ENCODE data around the gene ANO2.

ANO2 gene

DNA sequence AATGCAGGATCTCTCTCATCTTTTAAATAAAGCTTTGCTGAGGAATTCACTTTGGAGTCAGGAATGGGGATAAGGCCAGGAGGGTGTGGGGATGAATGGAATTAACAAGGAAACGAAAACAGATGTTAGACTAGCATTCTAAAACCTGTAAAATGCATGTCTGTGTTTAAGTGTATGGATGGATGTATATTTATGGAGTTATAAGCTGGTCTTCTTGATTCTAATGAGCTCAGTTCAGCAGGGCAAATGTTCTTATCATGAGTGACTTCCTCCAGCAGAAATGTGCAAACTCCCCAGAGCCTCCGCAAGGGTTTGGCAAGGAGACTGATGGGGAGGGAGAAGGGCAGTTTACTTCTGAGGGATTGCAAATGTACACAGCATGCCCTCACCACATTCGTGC is 364.0 kb downstream of the ANO2 start:
- TF ChIP-seq, protein P1, sequence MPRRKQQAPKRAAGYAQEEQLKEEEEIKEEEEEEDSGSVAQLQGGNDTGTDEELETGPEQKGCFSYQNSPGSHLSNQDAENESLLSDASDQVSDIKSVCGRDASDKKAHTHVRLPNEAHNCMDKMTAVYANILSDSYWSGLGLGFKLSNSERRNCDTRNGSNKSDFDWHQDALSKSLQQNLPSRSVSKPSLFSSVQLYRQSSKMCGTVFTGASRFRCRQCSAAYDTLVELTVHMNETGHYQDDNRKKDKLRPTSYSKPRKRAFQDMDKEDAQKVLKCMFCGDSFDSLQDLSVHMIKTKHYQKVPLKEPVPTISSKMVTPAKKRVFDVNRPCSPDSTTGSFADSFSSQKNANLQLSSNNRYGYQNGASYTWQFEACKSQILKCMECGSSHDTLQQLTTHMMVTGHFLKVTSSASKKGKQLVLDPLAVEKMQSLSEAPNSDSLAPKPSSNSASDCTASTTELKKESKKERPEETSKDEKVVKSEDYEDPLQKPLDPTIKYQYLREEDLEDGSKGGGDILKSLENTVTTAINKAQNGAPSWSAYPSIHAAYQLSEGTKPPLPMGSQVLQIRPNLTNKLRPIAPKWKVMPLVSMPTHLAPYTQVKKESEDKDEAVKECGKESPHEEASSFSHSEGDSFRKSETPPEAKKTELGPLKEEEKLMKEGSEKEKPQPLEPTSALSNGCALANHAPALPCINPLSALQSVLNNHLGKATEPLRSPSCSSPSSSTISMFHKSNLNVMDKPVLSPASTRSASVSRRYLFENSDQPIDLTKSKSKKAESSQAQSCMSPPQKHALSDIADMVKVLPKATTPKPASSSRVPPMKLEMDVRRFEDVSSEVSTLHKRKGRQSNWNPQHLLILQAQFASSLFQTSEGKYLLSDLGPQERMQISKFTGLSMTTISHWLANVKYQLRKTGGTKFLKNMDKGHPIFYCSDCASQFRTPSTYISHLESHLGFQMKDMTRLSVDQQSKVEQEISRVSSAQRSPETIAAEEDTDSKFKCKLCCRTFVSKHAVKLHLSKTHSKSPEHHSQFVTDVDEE (CRISPR knock-in tag; IDR thresholded peaks at IDR 0.05) = no peak
- TF ChIP-seq RARB (CRISPR knock-in tag; IDR thresholded peaks at IDR 0.05) (no peak), ARNTL (CRISPR knock-in tag; IDR thresholded peaks at IDR 0.05; ENCODE audit: borderline replicate concordance, low read depth) (no peak), ZFP30 (CRISPR knock-in tag; IDR thresholded peaks at IDR 0.05) (no peak), GLIS3 (CRISPR knock-in tag; IDR thresholded peaks at IDR 0.05) (no peak), ZNF8 (CRISPR knock-in tag; IDR thresholded peaks at IDR 0.05) (no peak), TOX (CRISPR knock-in tag; IDR thresholded peaks at IDR 0.05; ENCODE audit: borderline replicate concordance) (no peak), ZNF565 (CRISPR knock-in tag; conservative IDR thresholded peaks at IDR 0.05; ENCODE audit: low read depth) (no peak), TCF4 (CRISPR knock-in tag; IDR thresholded peaks at IDR 0.05; ENCODE audit: borderline replicate concordance) (no peak)
- TF ChIP-seq, protein P2, sequence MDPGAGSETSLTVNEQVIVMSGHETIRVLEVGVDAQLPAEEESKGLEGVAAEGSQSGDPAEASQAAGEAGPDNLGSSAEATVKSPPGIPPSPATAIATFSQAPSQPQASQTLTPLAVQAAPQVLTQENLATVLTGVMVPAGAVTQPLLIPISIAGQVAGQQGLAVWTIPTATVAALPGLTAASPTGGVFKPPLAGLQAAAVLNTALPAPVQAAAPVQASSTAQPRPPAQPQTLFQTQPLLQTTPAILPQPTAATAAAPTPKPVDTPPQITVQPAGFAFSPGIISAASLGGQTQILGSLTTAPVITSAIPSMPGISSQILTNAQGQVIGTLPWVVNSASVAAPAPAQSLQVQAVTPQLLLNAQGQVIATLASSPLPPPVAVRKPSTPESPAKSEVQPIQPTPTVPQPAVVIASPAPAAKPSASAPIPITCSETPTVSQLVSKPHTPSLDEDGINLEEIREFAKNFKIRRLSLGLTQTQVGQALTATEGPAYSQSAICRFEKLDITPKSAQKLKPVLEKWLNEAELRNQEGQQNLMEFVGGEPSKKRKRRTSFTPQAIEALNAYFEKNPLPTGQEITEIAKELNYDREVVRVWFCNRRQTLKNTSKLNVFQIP (CRISPR knock-in tag; IDR thresholded peaks at IDR 0.05; ENCODE audit: borderline replicate concordance, low read depth) = no peak
- TF ChIP-seq, protein P3, sequence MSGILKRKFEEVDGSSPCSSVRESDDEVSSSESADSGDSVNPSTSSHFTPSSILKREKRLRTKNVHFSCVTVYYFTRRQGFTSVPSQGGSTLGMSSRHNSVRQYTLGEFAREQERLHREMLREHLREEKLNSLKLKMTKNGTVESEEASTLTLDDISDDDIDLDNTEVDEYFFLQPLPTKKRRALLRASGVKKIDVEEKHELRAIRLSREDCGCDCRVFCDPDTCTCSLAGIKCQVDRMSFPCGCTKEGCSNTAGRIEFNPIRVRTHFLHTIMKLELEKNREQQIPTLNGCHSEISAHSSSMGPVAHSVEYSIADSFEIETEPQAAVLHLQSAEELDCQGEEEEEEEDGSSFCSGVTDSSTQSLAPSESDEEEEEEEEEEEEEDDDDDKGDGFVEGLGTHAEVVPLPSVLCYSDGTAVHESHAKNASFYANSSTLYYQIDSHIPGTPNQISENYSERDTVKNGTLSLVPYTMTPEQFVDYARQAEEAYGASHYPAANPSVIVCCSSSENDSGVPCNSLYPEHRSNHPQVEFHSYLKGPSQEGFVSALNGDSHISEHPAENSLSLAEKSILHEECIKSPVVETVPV (CRISPR knock-in tag; IDR thresholded peaks at IDR 0.05) = no peak
- TF ChIP-seq, protein P4, sequence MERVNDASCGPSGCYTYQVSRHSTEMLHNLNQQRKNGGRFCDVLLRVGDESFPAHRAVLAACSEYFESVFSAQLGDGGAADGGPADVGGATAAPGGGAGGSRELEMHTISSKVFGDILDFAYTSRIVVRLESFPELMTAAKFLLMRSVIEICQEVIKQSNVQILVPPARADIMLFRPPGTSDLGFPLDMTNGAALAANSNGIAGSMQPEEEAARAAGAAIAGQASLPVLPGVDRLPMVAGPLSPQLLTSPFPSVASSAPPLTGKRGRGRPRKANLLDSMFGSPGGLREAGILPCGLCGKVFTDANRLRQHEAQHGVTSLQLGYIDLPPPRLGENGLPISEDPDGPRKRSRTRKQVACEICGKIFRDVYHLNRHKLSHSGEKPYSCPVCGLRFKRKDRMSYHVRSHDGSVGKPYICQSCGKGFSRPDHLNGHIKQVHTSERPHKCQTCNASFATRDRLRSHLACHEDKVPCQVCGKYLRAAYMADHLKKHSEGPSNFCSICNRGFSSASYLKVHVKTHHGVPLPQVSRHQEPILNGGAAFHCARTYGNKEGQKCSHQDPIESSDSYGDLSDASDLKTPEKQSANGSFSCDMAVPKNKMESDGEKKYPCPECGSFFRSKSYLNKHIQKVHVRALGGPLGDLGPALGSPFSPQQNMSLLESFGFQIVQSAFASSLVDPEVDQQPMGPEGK (CRISPR knock-in tag; IDR thresholded peaks at IDR 0.05; ENCODE audit: borderline replicate concordance) = no peak
- ATAC-seq = no peak

DNA sequence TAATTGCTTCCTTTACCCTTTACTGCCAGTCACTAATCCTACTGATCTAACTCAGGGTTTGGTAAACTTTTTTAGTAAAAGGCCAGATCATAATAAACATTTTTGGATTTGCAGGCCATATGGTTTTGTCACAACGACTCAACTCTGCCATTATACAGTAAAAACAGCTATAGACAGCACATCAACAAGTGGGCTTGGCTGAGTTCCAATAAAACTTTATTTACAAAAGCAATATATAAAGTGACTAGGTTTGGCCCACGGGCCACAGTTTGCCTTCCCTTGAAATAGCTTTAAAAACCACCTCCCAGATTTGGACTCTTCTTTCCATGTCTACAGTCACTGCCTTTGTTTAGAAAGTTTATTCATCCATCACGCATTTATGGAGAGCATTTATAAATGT is 366.3 kb downstream of the ANO2 start:
- ATAC-seq = no peak
- TF ChIP-seq, protein P1 (CRISPR knock-in tag; IDR thresholded peaks at IDR 0.05) = no peak

DNA sequence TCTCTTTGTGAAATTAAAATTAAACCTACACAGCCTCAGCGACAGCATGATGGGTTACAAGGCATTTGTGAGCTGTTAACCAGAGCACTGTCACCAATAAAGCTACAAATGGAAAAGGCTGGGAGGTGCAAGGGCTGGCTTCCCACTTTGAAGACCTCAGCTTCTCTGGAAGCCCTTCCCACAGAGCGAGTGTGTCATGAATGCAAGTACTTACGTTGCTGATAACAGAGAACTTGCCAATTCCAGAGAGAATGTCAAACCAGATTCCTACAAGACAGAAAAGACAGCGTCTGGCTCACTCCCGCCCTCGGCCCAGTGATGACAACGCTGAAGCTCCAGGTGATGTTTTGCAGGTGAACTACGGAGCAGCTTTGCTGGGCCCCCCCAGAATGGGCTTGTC is 367.3 kb downstream of the ANO2 start:
- ATAC-seq = no peak
- TF ChIP-seq RARB (CRISPR knock-in tag; IDR thresholded peaks at IDR 0.05) (no peak), PPARA (CRISPR knock-in tag; IDR thresholded peaks at IDR 0.05; ENCODE audit: borderline replicate concordance) (no peak), CSDC2 (CRISPR knock-in tag; IDR thresholded peaks at IDR 0.05) (no peak)

DNA sequence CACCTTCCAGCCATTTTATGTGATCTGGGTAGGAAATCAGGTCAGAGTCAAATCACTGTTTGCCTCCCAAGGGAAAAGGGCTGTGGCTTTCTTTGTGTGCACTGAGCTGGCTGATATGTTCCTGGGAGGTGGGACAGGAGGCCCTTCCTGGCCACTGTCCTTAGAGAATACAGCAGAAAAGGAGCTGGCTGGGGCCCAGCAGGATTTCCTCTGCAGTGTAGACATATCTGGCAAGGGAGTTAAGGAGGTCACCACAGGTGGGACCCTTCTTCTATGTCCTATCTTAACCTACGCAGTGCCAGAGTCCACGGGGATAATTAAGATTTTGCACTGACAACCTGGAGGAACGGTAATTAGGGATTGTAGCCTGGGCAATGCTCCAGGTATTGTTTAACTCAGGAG is 367.8 kb downstream of the ANO2 start:
- no peak for ATAC-seq
- TF ChIP-seq, protein P1 (CRISPR knock-in tag; IDR thresholded peaks at IDR 0.05) = no peak
- TF ChIP-seq, protein P3 (CRISPR knock-in tag; IDR thresholded peaks at IDR 0.05) = no peak
- TF ChIP-seq SNAI2 (CRISPR knock-in tag; IDR thresholded peaks at IDR 0.05) (no peak), ZNF8 (CRISPR knock-in tag; IDR thresholded peaks at IDR 0.05) (no peak), ZNF70 (CRISPR knock-in tag; IDR thresholded peaks at IDR 0.05) (no peak), ZNF565 (CRISPR knock-in tag; conservative IDR thresholded peaks at IDR 0.05; ENCODE audit: low read depth) (no peak), ISL1 (CRISPR knock-in tag; IDR thresholded peaks at IDR 0.05) (no peak), RARB (CRISPR knock-in tag; IDR thresholded peaks at IDR 0.05) (no peak), ZFP30 (CRISPR knock-in tag; IDR thresholded peaks at IDR 0.05) (no peak), ARNTL (CRISPR knock-in tag; IDR thresholded peaks at IDR 0.05; ENCODE audit: borderline replicate concordance, low read depth) (no peak), OSR1 (CRISPR knock-in tag; IDR thresholded peaks at IDR 0.05) (no peak), ZFP3 (CRISPR knock-in tag; IDR thresholded peaks at IDR 0.05) (no peak)

All from SK-N-SH treated with all-trans-retinoic acid at 6 μM for 48 hours (cell line).